ENCODE data around the gene MEI1. TPM values are rescaled to one million over a fixed set of nuclear protein-coding genes. Genes with fewer than 3 reads are reported as not detected.
"Not testable (repeated sequence)": the region's sequence is repeated elsewhere in the genome, so short reads cannot be mapped to it uniquely, and the experiment has no call there.

The MEI1 gene
- total RNA-seq, 1 donor from 2014 or later, result 22.3 TPM

DNA sequence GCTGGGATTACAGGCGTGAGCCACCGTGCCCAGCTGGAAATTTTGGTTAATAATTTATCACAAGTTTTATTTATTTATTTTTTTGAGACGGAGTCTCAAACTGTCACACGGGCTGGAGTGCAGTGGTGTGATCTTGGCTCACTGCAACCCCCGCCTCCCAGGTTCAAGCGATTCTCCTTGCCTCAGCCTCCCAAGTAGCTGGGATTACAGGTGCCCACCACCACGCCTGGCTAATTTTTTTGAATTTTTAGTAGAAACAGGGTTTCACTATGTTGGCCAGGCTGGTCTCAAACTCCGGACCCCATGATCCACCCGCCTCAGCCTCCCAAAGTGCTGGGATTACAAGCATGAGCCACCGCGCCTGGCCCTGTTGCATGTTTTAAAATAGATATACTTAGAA, 12.4 kb upstream of the MEI1 start:
- not testable (repeated sequence) for DNase-seq (ENCODE audit: low spot score); H3K9me3 Mint-ChIP-seq; H3K27me3 Mint-ChIP-seq (ENCODE audit: insufficient read depth)
- Mint-ChIP-seq H3K4me1 (ENCODE audit: low read depth) (peaks cover 22% of the 10 kb centered on the region), H3K4me3 (peak overlapping the region; percentile 98), H3K36me3 (ENCODE audit: low read depth) (peaks cover 22% of the 10 kb centered on the region), H3K27ac (peak overlapping the region; percentile 36)
- intact Hi-C loops (cut with micrococcal nuclease), result loop anchor here (5.0 to 10.0 kb wide), 3 partner anchors 305 to 832 kb away; partner anchors contain the start of genes NAGA, PHETA2, SMDT1 and ST13

DNA sequence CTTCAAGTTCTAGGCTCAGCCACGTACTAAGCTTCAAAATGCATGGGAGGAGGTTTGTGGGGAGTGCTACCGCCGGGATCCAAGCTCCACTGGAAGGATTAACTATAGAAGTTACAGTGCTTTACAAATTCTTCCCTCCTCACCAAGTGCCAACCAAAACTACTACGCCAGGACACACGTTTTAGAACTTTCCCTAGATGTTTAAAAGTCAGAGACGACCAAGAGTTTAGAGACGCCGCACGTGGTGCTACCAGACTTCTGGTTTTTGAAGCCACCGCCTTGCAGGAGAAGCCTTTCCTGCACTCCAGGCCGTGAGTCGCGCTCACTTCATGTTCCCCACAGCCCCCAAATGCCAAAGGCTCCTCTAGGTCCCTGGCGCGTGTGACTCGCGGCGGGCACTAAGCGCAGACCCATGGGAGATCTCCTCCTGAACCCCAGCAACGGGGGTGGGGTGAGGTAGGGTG, 11.4 kb upstream of the MEI1 start:
- Mint-ChIP-seq H3K36me3 (ENCODE audit: low read depth) (peaks cover 19% of the 10 kb centered on the region), H3K4me1 (ENCODE audit: low read depth) (peaks cover 17% of the 10 kb centered on the region), H3K9me3 (no peaks in the 10 kb centered on the region), H3K27ac (peak overlapping the region; percentile 98), H3K4me3 (peak overlapping the region; percentile 98), H3K27me3 (ENCODE audit: insufficient read depth) (no peaks in the 10 kb centered on the region)
- intact Hi-C loops (cut with micrococcal nuclease), result loop anchor here (1.0 to 10.0 kb wide), 11 partner anchors 9 to 833 kb away; partner anchors contain the start of genes CCDC134, DESI1, NAGA and PHETA2
- no peak for DNase-seq (ENCODE audit: low spot score)

DNA sequence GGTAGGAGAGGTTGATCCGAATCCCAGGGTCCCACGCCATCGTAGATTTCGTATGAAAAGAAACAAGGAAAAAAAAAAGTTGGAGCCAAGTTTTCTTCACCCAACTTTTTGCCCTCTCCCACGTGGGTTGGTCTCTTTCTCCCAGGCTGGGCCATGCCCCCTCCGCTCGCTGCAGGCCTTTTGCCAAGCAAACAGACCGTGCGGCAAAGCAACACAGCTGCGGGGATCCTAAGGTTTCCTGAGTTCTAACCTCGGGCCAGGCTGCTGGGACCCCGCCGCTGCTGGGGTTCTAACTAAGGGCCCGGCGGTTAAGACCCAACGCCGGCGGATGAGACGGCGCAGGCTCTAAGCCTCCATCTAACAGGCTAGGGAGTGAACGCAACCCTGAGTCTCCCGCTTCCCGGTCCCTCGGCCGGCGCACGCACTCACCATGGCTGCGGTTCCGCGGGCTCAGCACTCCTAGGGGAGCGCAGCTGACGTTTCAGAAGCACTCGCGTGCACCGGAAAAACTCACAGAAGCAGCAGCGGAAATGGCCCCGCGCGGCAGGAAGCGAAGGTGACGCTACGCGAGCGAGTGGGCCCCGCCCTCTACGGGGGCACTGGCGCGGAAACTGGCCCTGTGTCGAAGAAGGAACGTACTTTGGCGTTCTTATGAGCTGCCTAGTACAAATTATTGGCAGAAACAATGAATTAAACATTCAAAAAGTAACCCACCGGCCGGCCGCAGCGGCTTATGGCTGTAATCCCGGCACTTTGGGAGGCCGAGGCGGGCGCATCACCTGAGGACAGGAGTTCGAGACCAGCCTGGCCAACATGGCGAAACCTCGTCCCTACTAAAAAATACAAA, 10.7 kb upstream of the MEI1 start, which contains the start of gene SNU13:
TSS of gene SNU13 (minus strand) at position 503 of the 847 bp plus-strand sequence. CDS start at position 432, 71 bp downstream.
- Mint-ChIP-seq H3K27ac (peak within 1 kb of the TSS; percentile 98), H3K36me3 (ENCODE audit: low read depth) (peaks cover 19% of the 10 kb centered on the region), H3K27me3 (ENCODE audit: insufficient read depth) (no peaks in the 10 kb centered on the region), H3K4me3 (peak within 1 kb of the TSS; percentile 98), H3K4me1 (ENCODE audit: low read depth) (peaks cover 17% of the 10 kb centered on the region), H3K9me3 (no peaks in the 10 kb centered on the region)
- peak; percentile 92 for DNase-seq (ENCODE audit: low spot score)
- intact Hi-C loops (cut with micrococcal nuclease), result loop anchor here (1.0 to 10.0 kb wide), 11 partner anchors 9 to 834 kb away; partner anchors contain the start of genes CCDC134, DESI1, NAGA and PHETA2

DNA sequence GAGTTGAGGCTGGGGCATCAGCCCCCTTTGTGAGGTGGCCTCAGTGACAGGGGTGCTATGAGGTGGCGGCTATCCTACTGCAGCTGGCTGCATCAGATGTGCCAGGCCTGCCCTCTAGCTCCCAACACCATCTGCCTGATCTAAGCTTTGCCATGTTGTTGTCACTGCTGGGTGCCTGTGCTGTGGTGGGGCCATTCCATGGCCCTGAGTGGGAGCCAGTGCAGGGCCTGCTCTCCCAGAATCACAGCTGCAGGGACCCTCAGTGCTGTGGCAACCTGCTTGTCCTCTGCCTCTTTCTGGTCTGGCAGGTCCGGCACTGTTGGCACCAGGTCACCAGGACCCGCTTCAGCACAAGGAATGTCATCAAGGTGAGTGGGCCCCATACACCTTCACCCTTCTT, 8.8 kb upstream of the MEI1 start:
- H3K27me3 Mint-ChIP-seq (ENCODE audit: insufficient read depth), result no peaks in the 10 kb centered on the region
- no peak for DNase-seq (ENCODE audit: low spot score)
- H3K27ac Mint-ChIP-seq, result peak overlapping the region; percentile 74
- peak overlapping the region; percentile 98 for H3K4me3 Mint-ChIP-seq
- H3K36me3 Mint-ChIP-seq (ENCODE audit: low read depth), result peaks cover 16% of the 10 kb centered on the region
- intact Hi-C loops (cut with micrococcal nuclease), result loop anchor here (10.0 kb wide), 1 partner anchor 744 kb away; the partner anchor contains the start of gene NFAM1
- H3K9me3 Mint-ChIP-seq, result no peaks in the 10 kb centered on the region
- peaks cover 12% of the 10 kb centered on the region for H3K4me1 Mint-ChIP-seq (ENCODE audit: low read depth)

DNA sequence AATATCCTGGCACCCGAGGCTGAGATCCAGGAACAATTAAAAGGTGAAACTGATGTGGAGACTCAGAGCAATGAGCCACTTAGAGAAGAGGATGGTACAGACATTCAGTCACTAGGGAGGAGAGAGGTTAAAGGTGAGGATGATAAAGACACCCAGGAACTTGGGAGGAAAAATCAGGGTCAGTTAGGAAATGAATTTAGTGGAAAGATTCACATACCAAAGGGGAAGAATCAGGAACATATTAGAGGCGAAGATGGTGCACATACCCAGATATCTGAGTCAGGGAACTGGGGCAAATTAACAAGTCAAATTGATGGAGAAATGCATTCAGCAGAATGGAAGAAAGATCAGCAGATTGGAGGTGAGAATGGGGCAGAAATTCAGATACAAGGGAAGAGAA, 4.1 kb upstream of the MEI1 start:
- intact Hi-C loops (cut with micrococcal nuclease), result loop anchor here (5.0 to 10.0 kb wide), 2 partner anchors 397 to 740 kb away; partner anchors contain the start of genes NDUFA6 and NFAM1
- H3K4me3 Mint-ChIP-seq, result no peak overlapping the region
- peaks cover 4% of the 10 kb centered on the region for H3K36me3 Mint-ChIP-seq (ENCODE audit: low read depth)
- no peaks in the 10 kb centered on the region for H3K9me3 Mint-ChIP-seq
- H3K27me3 Mint-ChIP-seq (ENCODE audit: insufficient read depth), result no peaks in the 10 kb centered on the region
- peaks cover 13% of the 10 kb centered on the region for H3K4me1 Mint-ChIP-seq (ENCODE audit: low read depth)
- H3K27ac Mint-ChIP-seq, result no peak overlapping the region
- no peak for DNase-seq (ENCODE audit: low spot score)

DNA sequence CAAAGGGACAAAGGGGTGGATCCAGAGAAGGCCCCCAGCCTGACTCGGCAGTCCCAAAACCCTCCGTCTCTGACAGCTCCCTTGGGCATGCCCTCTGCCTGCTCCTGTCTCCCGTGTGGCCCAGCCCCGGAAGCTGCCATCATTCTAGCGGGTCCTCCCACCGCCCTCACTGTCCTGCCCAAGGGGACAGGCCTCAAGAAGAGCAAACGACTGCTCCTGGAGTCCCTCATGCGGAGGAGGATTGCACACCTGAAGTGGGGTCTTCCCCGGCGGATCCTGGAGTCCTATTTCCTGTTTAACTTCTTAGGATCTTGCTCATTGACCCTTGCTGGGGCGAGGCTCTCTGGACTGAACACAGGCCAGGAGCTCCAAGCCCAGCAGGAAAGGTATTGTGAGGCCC, 2.6 kb upstream of the MEI1 start:
- intact Hi-C loops (cut with micrococcal nuclease), result loop anchor here (1.0 to 10.0 kb wide), 8 partner anchors 8 to 738 kb away; partner anchors contain the start of genes NDUFA6, NFAM1 and SNU13
- no peaks in the 10 kb centered on the region for H3K9me3 Mint-ChIP-seq

DNA sequence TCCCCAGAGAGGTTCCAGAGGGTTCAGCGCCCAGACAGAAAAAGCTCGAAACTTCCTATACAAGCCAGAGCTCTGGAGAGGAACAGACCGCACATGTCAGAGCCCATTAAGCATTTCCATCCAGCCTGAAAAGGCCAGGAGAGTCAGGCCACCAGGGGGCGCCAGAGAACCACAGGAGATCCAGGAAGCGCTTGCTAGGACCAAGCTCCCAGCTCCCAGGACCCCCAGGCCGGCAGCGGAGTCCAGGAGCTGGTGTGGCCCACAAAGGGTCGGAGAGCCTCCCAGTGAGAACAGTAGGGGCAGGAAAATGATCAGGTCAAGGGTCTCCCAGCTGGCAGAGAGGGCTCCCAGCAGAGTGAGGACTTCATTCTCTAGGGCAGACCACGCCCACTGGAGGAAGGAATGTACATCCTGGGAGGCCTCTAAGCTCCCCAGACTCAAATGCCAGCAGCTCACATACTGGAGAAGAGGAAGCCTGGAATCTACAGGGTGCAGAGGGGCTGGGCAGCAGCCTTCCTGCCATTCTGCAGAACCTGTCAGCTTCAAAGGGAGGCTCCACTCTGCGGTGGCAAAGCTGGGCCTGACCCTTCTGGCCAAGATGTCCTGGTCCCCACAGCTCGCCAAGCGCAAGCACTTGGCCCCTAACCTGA, 2.1 kb upstream of the MEI1 start:
- no peaks in the 10 kb centered on the region for H3K36me3 Mint-ChIP-seq (ENCODE audit: low read depth)
- peaks cover 13% of the 10 kb centered on the region for H3K4me1 Mint-ChIP-seq (ENCODE audit: low read depth)
- H3K9me3 Mint-ChIP-seq, result no peaks in the 10 kb centered on the region
- peak; percentile 81 for DNase-seq (ENCODE audit: low spot score)
- peak overlapping the region; percentile 40 for H3K4me3 Mint-ChIP-seq
- H3K27ac Mint-ChIP-seq, result peak overlapping the region; percentile 84
- intact Hi-C loops (cut with micrococcal nuclease), result loop anchor here (1.0 to 10.0 kb wide), 8 partner anchors 9 to 738 kb away; partner anchors contain the start of genes NDUFA6, NFAM1 and SNU13
- H3K27me3 Mint-ChIP-seq (ENCODE audit: insufficient read depth), result no peaks in the 10 kb centered on the region

More for the DNA sequence above, 2.6 kb upstream of the MEI1 start:
- Mint-ChIP-seq H3K27ac (peak overlapping the region; percentile 84), H3K27me3 (ENCODE audit: insufficient read depth) (no peaks in the 10 kb centered on the region), H3K36me3 (ENCODE audit: low read depth) (no peaks in the 10 kb centered on the region), H3K4me1 (ENCODE audit: low read depth) (peaks cover 13% of the 10 kb centered on the region), H3K4me3 (no peak overlapping the region)
- DNase-seq (ENCODE audit: low spot score), result no peak

DNA sequence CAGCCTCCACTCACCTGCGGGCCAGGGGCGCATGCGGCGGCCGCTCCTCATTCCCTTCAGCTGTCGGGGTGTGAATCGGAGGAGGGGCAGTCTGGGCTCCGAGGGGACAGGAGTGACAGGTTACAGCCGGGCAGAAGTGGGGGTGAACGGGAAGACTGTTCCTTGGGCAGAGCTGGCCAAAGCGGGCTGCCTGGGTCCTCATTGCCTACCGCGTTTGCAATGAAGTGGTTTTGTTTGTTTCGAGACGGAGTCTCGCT, 733 bp downstream of the MEI1 start:
- intact Hi-C loops (cut with micrococcal nuclease), result no loop called here
- H3K4me1 Mint-ChIP-seq (ENCODE audit: low read depth), result peaks cover 13% of the 10 kb centered on the region
- no peaks in the 10 kb centered on the region for H3K36me3 Mint-ChIP-seq (ENCODE audit: low read depth)
- no peak overlapping the region for H3K4me3 Mint-ChIP-seq
- no peak for DNase-seq (ENCODE audit: low spot score)
- H3K9me3 Mint-ChIP-seq, result no peaks in the 10 kb centered on the region
- peaks cover 8% of the 10 kb centered on the region for H3K27me3 Mint-ChIP-seq (ENCODE audit: insufficient read depth)
- H3K27ac Mint-ChIP-seq, result no peak overlapping the region

DNA sequence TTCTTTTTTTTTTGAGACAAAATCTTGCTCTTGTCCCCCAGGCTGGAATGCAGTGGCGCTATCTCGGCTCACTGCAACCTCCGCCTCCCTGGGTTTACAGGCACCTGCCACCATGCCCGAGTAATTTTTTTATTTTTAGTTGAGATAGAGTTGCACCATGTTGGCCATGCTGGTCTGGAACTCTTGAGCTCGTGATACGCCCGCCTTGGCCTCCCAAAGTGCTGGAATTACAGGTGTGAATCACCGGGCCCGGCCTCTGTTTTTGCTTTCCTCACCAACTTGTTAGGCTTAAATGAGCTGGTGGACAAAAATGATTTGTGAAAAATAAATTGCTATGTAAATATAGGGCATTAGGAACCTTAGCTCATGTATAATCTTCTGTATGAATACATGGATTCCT, 3.5 kb downstream of the MEI1 start:
- intact Hi-C loops (cut with micrococcal nuclease), result no loop called here
- H3K9me3 Mint-ChIP-seq, result no peaks in the 10 kb centered on the region
- DNase-seq (ENCODE audit: low spot score), result no peak
- H3K27ac Mint-ChIP-seq, result no peak overlapping the region
- no peak overlapping the region for H3K4me3 Mint-ChIP-seq
- H3K36me3 Mint-ChIP-seq (ENCODE audit: low read depth), result no peaks in the 10 kb centered on the region
- peaks cover 8% of the 10 kb centered on the region for H3K27me3 Mint-ChIP-seq (ENCODE audit: insufficient read depth)
- peaks cover 5% of the 10 kb centered on the region for H3K4me1 Mint-ChIP-seq (ENCODE audit: low read depth)

DNA sequence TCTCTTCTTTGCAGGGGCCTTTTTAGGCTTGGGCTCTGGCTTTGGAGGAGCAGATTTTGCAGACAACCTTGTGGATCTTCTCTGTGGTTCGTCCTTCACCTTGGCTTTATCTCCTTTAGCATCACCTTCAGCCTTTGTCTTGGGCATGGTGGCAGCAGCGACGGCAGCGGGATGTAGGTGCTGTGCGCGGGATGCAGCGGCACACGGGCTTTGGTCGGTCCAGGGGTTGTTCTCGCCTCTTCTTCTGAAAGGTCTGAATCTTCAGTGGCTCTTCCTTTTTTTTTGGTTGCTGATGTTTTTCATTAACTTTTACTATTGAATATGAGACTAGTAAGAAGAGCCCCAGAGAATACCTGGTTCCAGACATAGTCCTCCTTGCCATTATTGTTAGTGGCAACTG, 10.0 kb downstream of the MEI1 start:
- Mint-ChIP-seq H3K4me1 (ENCODE audit: low read depth) (no peaks in the 10 kb centered on the region), H3K27ac (no peak overlapping the region), H3K27me3 (ENCODE audit: insufficient read depth) (peaks cover 7% of the 10 kb centered on the region), H3K4me3 (no peak overlapping the region), H3K9me3 (no peaks in the 10 kb centered on the region), H3K36me3 (ENCODE audit: low read depth) (no peaks in the 10 kb centered on the region)
- intact Hi-C loops (cut with micrococcal nuclease), result no loop called here
- no peak for DNase-seq (ENCODE audit: low spot score)

DNA sequence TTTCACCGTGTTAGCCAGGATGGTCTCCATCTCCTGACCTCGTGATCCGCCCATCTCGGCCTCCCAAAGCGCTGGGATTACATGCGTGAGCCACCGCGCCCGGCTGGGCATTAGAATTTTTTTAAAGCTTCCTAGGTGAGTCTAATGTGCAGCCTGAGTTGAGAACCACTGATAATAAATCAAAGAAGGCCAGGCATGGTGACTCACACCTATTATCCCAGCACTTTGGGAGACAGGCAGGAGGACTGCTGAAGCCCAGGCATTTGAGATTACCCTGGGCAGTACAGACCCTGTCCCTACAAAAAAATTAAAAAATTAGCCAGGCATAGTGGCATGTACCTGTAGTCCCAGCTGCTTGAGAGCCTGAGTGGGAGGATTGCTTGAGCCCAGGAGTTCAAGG, 13.7 kb downstream of the MEI1 start:
- Mint-ChIP-seq H3K27me3 (ENCODE audit: insufficient read depth) (peaks cover 8% of the 10 kb centered on the region), H3K4me3 (no peak overlapping the region), H3K27ac (no peak overlapping the region), H3K4me1 (ENCODE audit: low read depth) (no peaks in the 10 kb centered on the region), H3K9me3 (no peaks in the 10 kb centered on the region), H3K36me3 (ENCODE audit: low read depth) (no peaks in the 10 kb centered on the region)
- intact Hi-C loops (cut with micrococcal nuclease), result no loop called here
- DNase-seq (ENCODE audit: low spot score), result no peak

DNA sequence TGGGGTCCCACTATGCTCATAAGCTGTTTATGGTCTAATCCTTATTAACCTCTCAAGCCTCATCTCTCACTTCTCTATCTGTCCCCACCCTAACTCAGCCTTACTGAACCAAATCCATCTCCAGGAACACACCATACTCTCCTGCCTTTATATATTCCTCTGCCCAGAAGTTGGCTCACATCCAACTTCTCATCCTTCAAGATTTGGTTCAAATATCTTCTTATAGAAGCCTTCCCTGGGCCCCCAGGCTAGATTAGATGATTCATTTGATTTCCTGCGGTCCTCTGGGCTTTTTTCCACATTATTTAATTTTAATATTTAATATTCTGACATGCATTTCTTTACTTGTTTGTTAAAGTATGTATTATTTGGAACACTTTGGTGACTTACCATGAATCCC, 23.2 kb downstream of the MEI1 start:
- no peak overlapping the region for H3K4me3 Mint-ChIP-seq
- no peaks in the 10 kb centered on the region for H3K9me3 Mint-ChIP-seq
- H3K27ac Mint-ChIP-seq, result no peak overlapping the region
- DNase-seq (ENCODE audit: low spot score), result no peak
- H3K36me3 Mint-ChIP-seq (ENCODE audit: low read depth), result no peaks in the 10 kb centered on the region
- intact Hi-C loops (cut with micrococcal nuclease), result no loop called here
- H3K4me1 Mint-ChIP-seq (ENCODE audit: low read depth), result no peaks in the 10 kb centered on the region
- H3K27me3 Mint-ChIP-seq (ENCODE audit: insufficient read depth), result no peaks in the 10 kb centered on the region

All from activated T-helper 1 cell treated with anti-CD3 and anti-CD28 coated beads, Interleukin-12 subunit alpha, Interleukin-12 subunit beta, Interleukin-2, Interleukin-4 antibody, amounts not matched to agents 30 ng/mL and 10 ng/mL and 1 ng/mL, durations not matched to agents 14 hours and 24 hours and 36 hours (primary cell).